Panc1 (cell line): ENCODE results near the gene BICD2.

Experiments used
- POLR2AphosphoS5 ChIP-seq: IDR thresholded peaks from 2 replicates; pipeline ENCODE4 v1.6.1; 2012; ENCODE audit warnings: mild to moderate bottlenecking, low read depth, low read length, moderate library complexity
- SIN3A ChIP-seq: IDR thresholded peaks from 2 replicates; pipeline ENCODE4 v1.6.1; 2012; ENCODE audit warnings: low read depth, mild to moderate bottlenecking, low read length, moderate library complexity, borderline replicate concordance; ENCODE audit not compliant: insufficient read depth
- TCF7L2 ChIP-seq: IDR thresholded peaks from 2 replicates; pipeline ENCODE4 v1.6.1; 2011; ENCODE audit warnings: mild to moderate bottlenecking, low read depth, low read length, inconsistent platforms
- TF ChIP-seq, protein P1 (sequence below): fragments of 450-650 bp; IDR thresholded peaks from 2 replicates; pipeline ENCODE4 v1.5.1; 2017; ENCODE audit warnings: mild to moderate bottlenecking
- TF ChIP-seq, protein P2 (sequence below), 2 experiments: IDR thresholded peaks; 2 replicates each; pipeline ENCODE4 v1.6.1; 2011 to 2012; ENCODE audit warnings: low read depth in 2 of 2, control low read depth in 1 of 2, low read length in 1 of 2, mild to moderate bottlenecking in 1 of 2, moderate library complexity in 1 of 2; ENCODE audit not compliant: insufficient read depth in 1 of 2

DNA sequence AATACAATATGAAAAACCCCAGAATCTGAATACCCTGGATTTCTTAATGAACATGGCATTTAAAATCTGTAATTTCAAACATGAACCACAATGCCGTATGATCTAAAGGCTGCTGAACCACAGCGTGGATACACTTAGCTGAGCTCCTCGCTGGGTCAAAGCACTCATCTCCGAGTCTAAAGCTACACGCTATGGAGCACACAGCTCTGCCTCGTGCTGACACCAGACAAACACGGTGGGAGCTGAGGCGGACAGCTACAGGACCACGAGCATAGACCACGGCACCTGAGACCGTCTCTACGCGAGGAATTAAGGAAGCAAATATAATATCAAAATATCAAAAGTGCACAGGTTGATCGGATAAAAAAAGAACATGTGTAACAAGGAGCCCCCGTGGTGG lies 51.9 kb downstream of the BICD2 start:
- TF ChIP-seq TCF7L2 (no peak), POLR2AphosphoS5 (no peak), SIN3A (no peak)
- TF ChIP-seq, protein P1, sequence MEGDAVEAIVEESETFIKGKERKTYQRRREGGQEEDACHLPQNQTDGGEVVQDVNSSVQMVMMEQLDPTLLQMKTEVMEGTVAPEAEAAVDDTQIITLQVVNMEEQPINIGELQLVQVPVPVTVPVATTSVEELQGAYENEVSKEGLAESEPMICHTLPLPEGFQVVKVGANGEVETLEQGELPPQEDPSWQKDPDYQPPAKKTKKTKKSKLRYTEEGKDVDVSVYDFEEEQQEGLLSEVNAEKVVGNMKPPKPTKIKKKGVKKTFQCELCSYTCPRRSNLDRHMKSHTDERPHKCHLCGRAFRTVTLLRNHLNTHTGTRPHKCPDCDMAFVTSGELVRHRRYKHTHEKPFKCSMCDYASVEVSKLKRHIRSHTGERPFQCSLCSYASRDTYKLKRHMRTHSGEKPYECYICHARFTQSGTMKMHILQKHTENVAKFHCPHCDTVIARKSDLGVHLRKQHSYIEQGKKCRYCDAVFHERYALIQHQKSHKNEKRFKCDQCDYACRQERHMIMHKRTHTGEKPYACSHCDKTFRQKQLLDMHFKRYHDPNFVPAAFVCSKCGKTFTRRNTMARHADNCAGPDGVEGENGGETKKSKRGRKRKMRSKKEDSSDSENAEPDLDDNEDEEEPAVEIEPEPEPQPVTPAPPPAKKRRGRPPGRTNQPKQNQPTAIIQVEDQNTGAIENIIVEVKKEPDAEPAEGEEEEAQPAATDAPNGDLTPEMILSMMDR = no peak
- TF ChIP-seq, protein P2, sequence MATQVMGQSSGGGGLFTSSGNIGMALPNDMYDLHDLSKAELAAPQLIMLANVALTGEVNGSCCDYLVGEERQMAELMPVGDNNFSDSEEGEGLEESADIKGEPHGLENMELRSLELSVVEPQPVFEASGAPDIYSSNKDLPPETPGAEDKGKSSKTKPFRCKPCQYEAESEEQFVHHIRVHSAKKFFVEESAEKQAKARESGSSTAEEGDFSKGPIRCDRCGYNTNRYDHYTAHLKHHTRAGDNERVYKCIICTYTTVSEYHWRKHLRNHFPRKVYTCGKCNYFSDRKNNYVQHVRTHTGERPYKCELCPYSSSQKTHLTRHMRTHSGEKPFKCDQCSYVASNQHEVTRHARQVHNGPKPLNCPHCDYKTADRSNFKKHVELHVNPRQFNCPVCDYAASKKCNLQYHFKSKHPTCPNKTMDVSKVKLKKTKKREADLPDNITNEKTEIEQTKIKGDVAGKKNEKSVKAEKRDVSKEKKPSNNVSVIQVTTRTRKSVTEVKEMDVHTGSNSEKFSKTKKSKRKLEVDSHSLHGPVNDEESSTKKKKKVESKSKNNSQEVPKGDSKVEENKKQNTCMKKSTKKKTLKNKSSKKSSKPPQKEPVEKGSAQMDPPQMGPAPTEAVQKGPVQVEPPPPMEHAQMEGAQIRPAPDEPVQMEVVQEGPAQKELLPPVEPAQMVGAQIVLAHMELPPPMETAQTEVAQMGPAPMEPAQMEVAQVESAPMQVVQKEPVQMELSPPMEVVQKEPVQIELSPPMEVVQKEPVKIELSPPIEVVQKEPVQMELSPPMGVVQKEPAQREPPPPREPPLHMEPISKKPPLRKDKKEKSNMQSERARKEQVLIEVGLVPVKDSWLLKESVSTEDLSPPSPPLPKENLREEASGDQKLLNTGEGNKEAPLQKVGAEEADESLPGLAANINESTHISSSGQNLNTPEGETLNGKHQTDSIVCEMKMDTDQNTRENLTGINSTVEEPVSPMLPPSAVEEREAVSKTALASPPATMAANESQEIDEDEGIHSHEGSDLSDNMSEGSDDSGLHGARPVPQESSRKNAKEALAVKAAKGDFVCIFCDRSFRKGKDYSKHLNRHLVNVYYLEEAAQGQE (IDR thresholded peaks at IDR 0.05; ENCODE audit: insufficient read depth in 1 of 2, low read depth in 2 of 2, low read length in 1 of 2) = no peak
